GM23338 (cell line): ENCODE results near the gene DHX30.

Source experiments
- POLR2AphosphoS5 ChIP-seq: IDR thresholded peaks from 2 replicates; pipeline ENCODE4 v1.6.1; 2016; ENCODE audit warnings: antibody characterized with exemption, low read depth
- TF ChIP-seq, protein P1 (sequence below), 2 experiments: fragments of 200-600 bp in 1 of 2; sonication (generic) in 1 of 2; conservative IDR thresholded peaks; 2 replicates each; pipeline versions ENCODE4 v1.5.1 to v1.6.1; 2016 to 2017; ENCODE audit warnings: antibody characterized with exemption in 2 of 2, low read depth in 2 of 2, mild to moderate bottlenecking in 2 of 2, moderate library complexity in 1 of 2

DNA sequence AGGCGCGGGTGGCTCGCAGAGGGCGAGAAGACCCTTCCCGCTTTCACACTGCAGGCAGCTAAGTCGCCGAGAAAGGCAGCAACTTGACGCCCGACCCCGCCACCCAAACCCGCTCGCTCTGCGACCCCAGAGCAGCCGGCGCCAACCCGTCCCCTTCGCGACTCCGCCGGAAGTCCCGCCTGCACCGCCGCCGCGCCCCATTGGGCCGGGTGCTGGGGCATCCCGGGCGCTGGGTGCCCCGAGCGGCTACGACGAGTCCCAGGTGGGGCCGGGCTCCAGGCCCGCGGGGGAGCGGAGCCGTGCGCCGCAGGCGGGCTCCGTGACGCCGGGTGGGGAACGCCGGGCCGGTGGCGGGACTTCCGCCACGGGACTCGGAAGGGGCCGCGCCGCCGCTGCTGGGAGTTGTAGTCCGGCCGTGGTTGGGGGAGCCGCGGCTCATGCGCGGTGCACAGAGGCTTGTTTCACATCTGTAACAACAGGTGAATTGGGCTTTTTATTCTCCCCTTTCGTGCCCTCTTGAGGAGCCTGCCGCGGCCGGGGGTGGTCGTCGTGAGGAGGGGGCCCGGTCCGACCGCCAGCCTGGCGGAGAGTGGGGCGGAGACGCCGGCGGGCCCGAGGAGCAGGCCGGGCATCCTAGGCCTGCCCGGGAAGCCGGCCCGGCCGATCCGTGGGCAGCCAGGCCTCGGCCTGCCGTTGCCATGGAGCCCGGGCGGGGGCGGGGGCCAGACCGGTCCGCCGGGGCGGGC lies at the start of gene DHX30:
- TF ChIP-seq, protein P1, sequence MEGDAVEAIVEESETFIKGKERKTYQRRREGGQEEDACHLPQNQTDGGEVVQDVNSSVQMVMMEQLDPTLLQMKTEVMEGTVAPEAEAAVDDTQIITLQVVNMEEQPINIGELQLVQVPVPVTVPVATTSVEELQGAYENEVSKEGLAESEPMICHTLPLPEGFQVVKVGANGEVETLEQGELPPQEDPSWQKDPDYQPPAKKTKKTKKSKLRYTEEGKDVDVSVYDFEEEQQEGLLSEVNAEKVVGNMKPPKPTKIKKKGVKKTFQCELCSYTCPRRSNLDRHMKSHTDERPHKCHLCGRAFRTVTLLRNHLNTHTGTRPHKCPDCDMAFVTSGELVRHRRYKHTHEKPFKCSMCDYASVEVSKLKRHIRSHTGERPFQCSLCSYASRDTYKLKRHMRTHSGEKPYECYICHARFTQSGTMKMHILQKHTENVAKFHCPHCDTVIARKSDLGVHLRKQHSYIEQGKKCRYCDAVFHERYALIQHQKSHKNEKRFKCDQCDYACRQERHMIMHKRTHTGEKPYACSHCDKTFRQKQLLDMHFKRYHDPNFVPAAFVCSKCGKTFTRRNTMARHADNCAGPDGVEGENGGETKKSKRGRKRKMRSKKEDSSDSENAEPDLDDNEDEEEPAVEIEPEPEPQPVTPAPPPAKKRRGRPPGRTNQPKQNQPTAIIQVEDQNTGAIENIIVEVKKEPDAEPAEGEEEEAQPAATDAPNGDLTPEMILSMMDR (conservative IDR thresholded peaks at IDR 0.05; ENCODE audit: low read depth in 2 of 2), result no peak
- TF ChIP-seq POLR2AphosphoS5, result peak; percentile 65; the same call in 1 of the 2 replicates
